ENCODE data around the gene FITM2. TPM values are rescaled to one million over a fixed set of nuclear protein-coding genes. Genes with fewer than 3 reads are reported as not detected.
A peak's percentile ranks its signal among the peaks of the same experiment; 100 is the strongest.

FITM2 gene, protein sequence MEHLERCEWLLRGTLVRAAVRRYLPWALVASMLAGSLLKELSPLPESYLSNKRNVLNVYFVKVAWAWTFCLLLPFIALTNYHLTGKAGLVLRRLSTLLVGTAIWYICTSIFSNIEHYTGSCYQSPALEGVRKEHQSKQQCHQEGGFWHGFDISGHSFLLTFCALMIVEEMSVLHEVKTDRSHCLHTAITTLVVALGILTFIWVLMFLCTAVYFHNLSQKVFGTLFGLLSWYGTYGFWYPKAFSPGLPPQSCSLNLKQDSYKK
- 1.8 and 11.0 TPM in 2 replicates for total RNA-seq (ENCODE audit: low replicate concordance)

DNA sequence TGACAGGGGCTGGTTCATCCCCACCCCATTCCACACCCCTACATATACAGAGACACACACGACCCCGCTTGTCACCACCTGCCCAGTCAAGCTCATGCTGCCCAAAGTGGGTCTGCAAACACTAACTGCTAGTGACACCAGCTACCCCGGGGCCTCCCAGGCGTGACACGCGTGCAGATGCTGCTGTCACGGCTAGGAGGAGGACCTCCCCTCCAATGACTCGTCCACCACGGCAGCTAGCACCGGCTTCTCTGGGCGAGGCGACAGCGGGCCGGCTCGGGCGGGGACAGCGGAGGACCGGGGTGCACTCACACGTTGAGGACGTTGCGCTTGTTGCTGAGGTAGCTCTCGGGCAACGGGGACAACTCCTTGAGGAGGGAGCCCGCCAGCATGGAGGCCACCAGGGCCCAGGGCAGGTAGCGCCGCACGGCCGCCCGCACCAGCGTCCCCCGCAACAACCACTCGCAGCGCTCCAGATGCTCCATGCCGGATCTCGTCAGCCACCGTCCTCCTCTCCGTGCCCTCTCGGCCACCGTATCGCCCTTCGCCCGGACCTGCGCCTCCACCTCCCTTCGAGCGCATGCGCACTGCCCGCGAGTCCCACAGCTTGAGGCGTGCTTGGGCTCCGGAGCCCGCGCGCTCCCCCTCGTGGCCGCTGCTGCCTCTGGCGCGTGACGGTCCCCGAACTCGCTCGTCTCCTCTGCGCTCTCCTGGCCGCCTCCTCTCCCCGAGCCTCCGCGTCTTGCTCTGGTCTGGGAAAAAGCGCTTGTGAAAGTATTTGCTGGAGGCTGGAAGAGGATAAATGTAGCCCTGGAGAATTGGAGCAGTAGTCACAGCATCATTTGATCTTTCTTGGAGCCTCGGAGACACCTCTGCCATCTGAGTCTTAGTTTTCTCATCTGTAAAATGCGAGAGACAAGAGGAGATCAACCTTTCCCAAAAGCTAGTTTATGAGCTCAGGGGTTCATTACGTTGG is at the start of gene FITM2:
TSS of gene FITM2 (minus strand) at position 539 of the 976 bp plus-strand sequence. CDS start at position 485, 54 bp downstream.
- H3K4me3 ChIP-seq (ENCODE audit: low read depth, low read length) = peak within 1 kb of the TSS; percentile 98
- peak; percentile 96 for DNase-seq (ENCODE audit: low read depth)
- TF ChIP-seq, protein P1, sequence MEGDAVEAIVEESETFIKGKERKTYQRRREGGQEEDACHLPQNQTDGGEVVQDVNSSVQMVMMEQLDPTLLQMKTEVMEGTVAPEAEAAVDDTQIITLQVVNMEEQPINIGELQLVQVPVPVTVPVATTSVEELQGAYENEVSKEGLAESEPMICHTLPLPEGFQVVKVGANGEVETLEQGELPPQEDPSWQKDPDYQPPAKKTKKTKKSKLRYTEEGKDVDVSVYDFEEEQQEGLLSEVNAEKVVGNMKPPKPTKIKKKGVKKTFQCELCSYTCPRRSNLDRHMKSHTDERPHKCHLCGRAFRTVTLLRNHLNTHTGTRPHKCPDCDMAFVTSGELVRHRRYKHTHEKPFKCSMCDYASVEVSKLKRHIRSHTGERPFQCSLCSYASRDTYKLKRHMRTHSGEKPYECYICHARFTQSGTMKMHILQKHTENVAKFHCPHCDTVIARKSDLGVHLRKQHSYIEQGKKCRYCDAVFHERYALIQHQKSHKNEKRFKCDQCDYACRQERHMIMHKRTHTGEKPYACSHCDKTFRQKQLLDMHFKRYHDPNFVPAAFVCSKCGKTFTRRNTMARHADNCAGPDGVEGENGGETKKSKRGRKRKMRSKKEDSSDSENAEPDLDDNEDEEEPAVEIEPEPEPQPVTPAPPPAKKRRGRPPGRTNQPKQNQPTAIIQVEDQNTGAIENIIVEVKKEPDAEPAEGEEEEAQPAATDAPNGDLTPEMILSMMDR (IDR thresholded peaks at IDR 0.05; ENCODE audit: insufficient read depth, low read length) = peak; percentile 89

DNA sequence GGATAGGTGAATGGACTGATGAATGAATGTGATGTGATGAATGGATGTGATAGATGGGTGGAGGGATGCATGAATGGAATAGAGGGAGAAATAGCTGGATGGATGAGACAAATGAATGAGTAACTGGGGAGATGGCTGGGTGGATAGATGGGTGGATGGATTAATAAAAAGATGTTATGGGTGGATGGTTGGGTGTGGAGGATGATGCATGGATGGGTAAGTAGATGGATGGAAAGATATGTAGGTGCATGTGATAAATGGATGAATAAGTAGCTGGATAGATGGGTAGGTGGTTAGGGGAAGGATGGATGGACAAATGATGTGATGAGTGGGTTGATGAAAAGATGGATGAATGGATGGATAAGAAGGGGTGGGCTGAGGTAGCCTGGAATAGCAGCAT is 49.2 kb upstream of the FITM2 start:
- DNase-seq (ENCODE audit: low read depth) = no peak
- no peak overlapping the region for H3K4me3 ChIP-seq (ENCODE audit: low read depth, low read length)
- TF ChIP-seq, protein P1 (IDR thresholded peaks at IDR 0.05; ENCODE audit: insufficient read depth, low read length) = no peak

DNA sequence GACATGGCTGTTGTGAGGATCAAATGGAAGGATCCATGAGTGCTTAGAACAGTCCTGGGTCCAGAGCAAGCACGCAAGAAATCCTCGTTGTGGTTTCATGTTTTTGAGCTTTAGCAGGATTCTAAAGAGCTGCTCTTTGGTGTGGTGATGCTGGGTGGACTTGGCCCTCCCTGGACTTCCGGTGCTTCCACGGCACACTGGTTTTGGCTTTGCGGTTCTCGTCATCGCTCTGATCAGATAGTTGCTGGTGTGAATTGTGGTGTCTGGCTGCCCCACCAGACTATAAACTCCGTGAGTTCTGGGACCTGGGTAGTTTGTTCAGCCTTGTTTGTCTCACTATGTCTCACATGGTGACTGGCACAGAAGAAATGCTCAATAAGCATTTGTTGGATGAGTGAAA is 47.8 kb upstream of the FITM2 start:
- TF ChIP-seq, protein P1 (IDR thresholded peaks at IDR 0.05; ENCODE audit: insufficient read depth, low read length) = no peak
- no peak for DNase-seq (ENCODE audit: low read depth)
- no peak overlapping the region for H3K4me3 ChIP-seq (ENCODE audit: low read depth, low read length)

DNA sequence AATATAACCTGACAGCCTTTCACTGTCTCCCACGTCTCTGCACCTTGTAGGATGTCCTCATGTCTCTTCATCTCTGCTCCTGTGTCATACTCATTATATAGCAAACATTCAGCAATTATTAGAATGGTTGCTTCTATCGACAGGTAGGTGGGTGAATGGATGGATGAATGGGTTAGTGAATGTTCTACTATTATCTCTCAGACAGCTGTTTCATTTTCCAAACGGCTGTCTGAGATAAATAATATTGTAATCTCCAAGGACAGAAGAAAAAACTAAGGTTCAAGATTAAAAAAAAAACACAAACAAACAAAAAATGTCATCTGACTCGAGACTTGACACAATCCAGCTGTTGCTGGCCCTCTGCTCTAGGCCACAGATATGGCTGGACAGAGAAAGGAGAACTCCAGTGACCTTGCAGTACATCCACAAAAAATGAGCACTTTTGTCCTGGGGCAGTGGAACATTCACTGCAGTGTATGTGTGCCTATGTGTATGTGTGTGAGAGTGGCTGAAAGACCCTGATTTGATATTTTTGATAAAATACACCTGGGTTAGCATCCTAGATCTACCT is 46.6 kb upstream of the FITM2 start:
- DNase-seq (ENCODE audit: low read depth) = peak; percentile 1
- TF ChIP-seq, protein P1 (IDR thresholded peaks at IDR 0.05; ENCODE audit: insufficient read depth, low read length) = no peak
- no peak overlapping the region for H3K4me3 ChIP-seq (ENCODE audit: low read depth, low read length)

DNA sequence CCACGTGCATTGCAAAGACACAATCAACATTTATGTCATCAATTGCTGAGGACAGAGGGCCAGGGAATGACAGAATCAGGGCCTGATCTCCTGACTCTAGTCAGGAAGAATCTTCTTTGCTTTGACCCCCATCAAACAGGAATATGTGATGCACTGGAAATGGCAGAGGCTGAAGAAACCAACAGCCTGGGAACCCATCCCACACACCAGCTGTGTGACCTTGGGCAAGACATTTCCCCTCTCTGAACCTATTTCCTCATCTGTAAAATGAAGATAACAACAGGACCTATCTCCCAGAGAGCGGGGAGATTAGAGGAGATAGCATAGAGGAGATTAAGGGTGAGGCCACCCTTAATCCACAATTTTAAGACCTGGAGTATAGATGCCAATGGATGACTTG is 46.0 kb upstream of the FITM2 start:
- no peak for DNase-seq (ENCODE audit: low read depth)
- TF ChIP-seq, protein P1 (IDR thresholded peaks at IDR 0.05; ENCODE audit: insufficient read depth, low read length) = no peak
- H3K4me3 ChIP-seq (ENCODE audit: low read depth, low read length) = no peak overlapping the region

DNA sequence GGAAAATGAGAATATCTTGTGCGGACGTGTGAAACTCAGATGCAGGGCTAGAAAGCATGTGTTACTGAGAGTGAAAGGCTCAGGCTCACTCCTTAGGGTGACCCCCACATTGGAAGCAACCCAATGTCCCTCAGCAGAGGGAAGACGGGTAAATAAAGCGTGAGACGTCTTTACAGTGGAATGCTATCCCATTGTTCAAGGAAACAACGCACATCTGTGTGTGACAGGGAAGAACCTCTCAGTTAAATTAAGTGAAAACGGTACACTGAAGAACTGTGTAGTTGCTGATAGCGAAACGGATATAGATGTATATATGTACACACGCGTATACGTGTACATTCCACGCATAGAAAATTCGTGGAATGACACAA is 45.3 kb upstream of the FITM2 start:
- TF ChIP-seq, protein P1 (IDR thresholded peaks at IDR 0.05; ENCODE audit: insufficient read depth, low read length) = no peak
- DNase-seq (ENCODE audit: low read depth) = no peak
- H3K4me3 ChIP-seq (ENCODE audit: low read depth, low read length) = no peak overlapping the region

Data from fibroblast of the aortic adventitia (primary cell).